Measurements from ENCODE around the gene MRPL33. TPM values are rescaled to one million over a fixed set of nuclear protein-coding genes. Genes with fewer than 3 reads are reported as not detected.

The MRPL33 gene
- total and polyA plus RNA-seq, 3 donors from 2014 or later = 142 to 204 (median 175) TPM

DNA sequence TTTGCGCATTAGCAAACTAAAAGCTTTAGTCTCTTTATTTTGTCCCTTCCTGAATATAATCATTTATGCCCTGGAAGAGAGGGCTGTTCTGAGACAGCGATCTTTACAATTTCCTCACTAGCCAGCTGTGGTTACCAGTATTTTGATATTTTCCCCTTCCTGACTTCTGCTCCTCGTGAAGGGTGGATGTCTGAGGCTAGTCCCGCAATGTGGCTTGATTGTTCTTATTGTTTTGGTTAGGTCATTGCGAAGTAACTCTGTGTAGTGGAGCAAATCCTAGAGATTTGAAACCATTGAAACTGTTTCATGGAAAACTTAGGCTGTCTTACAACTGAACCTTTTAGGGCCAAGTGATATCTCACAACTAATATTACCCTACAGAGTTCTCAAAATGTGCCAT is 2.4 kb downstream of the MRPL33 start:
- Histone ChIP-seq H3K36me3 (ENCODE audit: low read depth, missing control alignments) (no peaks in the 10 kb centered on the region), H3K4me1 (peaks cover 36% of the 10 kb centered on the region), H3K4me3 (no peak overlapping the region), H3K27ac (peak overlapping the region in 1 of 2 donors; percentile 42), H3K27me3 (no peaks in the 10 kb centered on the region), H3K9me3 (no peaks in the 10 kb centered on the region)
- intact Hi-C loops (cut with DNase I; ENCODE audit: low total_unique reads) = no loop called here
- TF ChIP-seq, protein P1, sequence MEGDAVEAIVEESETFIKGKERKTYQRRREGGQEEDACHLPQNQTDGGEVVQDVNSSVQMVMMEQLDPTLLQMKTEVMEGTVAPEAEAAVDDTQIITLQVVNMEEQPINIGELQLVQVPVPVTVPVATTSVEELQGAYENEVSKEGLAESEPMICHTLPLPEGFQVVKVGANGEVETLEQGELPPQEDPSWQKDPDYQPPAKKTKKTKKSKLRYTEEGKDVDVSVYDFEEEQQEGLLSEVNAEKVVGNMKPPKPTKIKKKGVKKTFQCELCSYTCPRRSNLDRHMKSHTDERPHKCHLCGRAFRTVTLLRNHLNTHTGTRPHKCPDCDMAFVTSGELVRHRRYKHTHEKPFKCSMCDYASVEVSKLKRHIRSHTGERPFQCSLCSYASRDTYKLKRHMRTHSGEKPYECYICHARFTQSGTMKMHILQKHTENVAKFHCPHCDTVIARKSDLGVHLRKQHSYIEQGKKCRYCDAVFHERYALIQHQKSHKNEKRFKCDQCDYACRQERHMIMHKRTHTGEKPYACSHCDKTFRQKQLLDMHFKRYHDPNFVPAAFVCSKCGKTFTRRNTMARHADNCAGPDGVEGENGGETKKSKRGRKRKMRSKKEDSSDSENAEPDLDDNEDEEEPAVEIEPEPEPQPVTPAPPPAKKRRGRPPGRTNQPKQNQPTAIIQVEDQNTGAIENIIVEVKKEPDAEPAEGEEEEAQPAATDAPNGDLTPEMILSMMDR (IDR thresholded peaks at IDR 0.05) = no peak
- no peak for TF ChIP-seq POLR2A (IDR thresholded peaks at IDR 0.05)
- DNase-seq = no peak
- 71 to 75% methylated on average over 5 of the region's 5 CpGs for WGBS, 2 donors

DNA sequence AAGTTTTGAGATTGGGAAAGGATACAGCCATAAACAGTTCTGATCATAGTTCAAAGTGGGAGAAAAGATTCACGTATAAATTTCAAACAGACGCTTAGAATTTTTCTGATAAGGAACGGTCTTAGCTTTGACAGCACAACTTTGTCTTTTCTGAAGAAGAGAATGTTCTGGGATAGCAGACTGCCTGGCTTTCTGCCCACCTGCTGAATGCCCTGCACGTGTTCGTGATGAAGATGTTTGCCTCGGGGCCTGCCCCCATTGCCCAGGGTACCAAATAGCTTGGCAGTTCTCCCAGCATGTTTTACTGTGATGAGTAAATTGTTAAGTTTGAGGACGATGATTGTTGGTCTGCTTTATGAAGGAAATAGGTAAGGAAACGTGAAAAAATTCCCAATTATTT is 4.6 kb downstream of the MRPL33 start:
- no peaks in the 10 kb centered on the region for H3K36me3 ChIP-seq (ENCODE audit: low read depth, missing control alignments)
- peaks cover 36% of the 10 kb centered on the region for H3K4me1 ChIP-seq
- WGBS, 2 donors = 29 to 46% methylated on average over 8 of the region's 8 CpGs
- DNase-seq = peak; percentile 92
- intact Hi-C loops (cut with DNase I; ENCODE audit: low total_unique reads) = no loop called here
- H3K27me3 ChIP-seq = no peaks in the 10 kb centered on the region
- TF ChIP-seq POLR2A (IDR thresholded peaks at IDR 0.05) = no peak
- TF ChIP-seq, protein P1 (IDR thresholded peaks at IDR 0.05) = no peak
- peak overlapping the region; percentile 69 to 83 for H3K27ac ChIP-seq
- H3K9me3 ChIP-seq = no peaks in the 10 kb centered on the region
- no peak overlapping the region for H3K4me3 ChIP-seq

DNA sequence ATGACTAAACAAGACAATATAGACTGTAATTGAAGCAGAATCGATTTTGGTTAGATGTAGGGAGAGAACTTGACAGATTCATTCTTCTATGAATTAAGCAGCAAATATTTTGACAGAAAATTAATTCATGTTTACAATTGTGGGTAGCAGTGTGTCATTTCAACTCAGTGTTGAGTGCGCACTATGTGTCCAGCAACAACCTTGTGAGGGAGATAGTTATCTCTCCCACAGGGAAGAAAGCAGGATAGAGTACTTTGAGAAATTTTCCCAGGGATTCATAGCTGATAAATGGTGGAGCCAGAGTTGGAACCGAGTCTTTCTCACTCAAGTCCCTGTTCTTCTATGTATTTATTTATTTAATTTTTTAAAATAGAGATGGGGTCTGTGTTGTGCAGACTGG is 5.2 kb downstream of the MRPL33 start:
- Histone ChIP-seq H3K4me1 (peaks cover 36% of the 10 kb centered on the region), H3K4me3 (no peak overlapping the region), H3K9me3 (no peaks in the 10 kb centered on the region), H3K36me3 (ENCODE audit: low read depth, missing control alignments) (no peaks in the 10 kb centered on the region), H3K27me3 (no peaks in the 10 kb centered on the region), H3K27ac (peak overlapping the region; percentile 69 to 83)
- TF ChIP-seq, protein P1 (IDR thresholded peaks at IDR 0.05) = no peak
- TF ChIP-seq POLR2A (IDR thresholded peaks at IDR 0.05) = no peak
- 77 to 78% methylated on average over 3 of the region's 3 CpGs for WGBS, 2 donors
- intact Hi-C loops (cut with DNase I; ENCODE audit: low total_unique reads) = no loop called here
- DNase-seq = no peak

DNA sequence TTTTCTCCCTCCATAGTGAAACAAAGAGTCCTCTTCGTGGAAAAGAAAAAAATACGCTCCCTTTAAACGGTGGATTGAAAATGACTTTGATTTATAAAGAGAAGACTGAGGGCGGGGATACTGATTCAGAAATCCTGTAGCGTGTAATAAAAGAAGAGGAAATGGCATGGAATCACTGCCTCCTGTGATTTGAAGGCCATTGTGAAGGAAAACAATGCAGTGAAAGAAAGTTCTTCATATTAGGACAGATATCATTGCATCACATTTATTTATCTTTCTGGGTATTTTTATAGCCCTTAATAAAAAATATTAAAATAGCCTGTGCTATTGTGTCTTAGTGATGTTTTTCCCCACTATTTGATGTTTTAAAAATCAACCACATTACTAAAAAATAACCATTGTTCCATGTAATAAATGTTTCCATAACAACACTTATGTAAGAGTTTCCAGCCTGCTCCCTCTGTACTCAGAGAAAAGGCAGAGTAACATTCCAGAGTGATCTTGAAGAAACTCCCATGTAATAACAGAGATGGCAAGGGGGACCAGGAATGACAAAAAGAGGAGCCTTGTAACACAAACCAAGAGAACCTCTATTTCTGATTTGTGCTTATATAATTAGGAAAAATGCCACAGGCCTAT is 8.0 kb downstream of the MRPL33 start:
- intact Hi-C loops (cut with DNase I; ENCODE audit: low total_unique reads) = no loop called here
- Histone ChIP-seq H3K9me3 (no peaks in the 10 kb centered on the region), H3K4me1 (peaks cover 14% of the 10 kb centered on the region), H3K4me3 (no peak overlapping the region), H3K27ac (peak overlapping the region; percentile 34 to 88), H3K27me3 (no peaks in the 10 kb centered on the region), H3K36me3 (ENCODE audit: low read depth, missing control alignments) (no peaks in the 10 kb centered on the region)
- no peak for DNase-seq
- 68 to 70% methylated on average over 5 of the region's 5 CpGs for whole genome bisulfite sequencing, 2 donors
- TF ChIP-seq, protein P1 (IDR thresholded peaks at IDR 0.05) = no peak
- no peak for TF ChIP-seq POLR2A (IDR thresholded peaks at IDR 0.05)

DNA sequence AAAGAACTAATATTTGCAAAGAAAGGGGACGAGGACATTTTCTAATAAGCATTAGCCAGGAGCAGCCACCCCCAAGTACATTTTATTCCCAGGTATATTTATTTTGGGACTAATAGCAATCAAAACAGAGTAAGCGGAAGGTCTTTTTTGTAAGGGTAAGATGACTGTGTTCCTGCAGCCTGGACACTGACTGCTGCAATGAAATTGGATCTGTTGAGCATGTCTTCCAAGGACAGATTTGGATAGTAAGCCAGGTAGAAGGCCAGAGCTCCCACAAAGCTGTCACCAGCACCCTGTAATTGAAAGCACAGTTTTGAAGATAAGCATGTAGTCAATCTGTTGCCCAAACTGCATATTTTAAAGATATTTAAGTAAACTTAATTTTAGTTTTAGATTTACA is 10.0 kb downstream of the MRPL33 start:
- no peak for DNase-seq
- no peak for TF ChIP-seq POLR2A (IDR thresholded peaks at IDR 0.05)
- TF ChIP-seq, protein P1 (IDR thresholded peaks at IDR 0.05) = no peak
- Histone ChIP-seq H3K27ac (peak overlapping the region in 1 of 2 donors; percentile 3), H3K27me3 (no peaks in the 10 kb centered on the region), H3K4me3 (no peak overlapping the region), H3K36me3 (ENCODE audit: low read depth, missing control alignments) (no peaks in the 10 kb centered on the region), H3K9me3 (no peaks in the 10 kb centered on the region), H3K4me1 (no peaks in the 10 kb centered on the region)
- 71 to 75% methylated on average over 2 of the region's 2 CpGs for WGBS, 2 donors
- intact Hi-C loops (cut with DNase I; ENCODE audit: low total_unique reads) = no loop called here
